Left lung (tissue), 10 donors: ENCODE measurements around the gene AKAP8L. TPM values are rescaled to one million over a fixed set of nuclear protein-coding genes. Genes with fewer than 3 reads are reported as not detected.

Experiments used
- ATAC-seq: fragments of 200-7000 bp; cut with Tn5 transposase; one replicate; pipeline ENCODE4 v1.9.1; 2020; ENCODE audit warnings: moderate library complexity
- DNase-seq, 4 donors: peaks; one replicate each; pipeline ENCODE4 v3.0.0-alpha.2; 2013 to 2020
- H3K27ac ChIP-seq, 2 donors: fragments of 200-600 bp; sonication (generic) in 1 of 2; one replicate each; pipeline versions ENCODE4 v1.5.0 to v1.8.0; 2020 to 2021
- H3K27me3 ChIP-seq, 2 donors: fragments of 200-600 bp; sonication (generic) in 1 of 2; one replicate each; pipeline versions ENCODE4 v1.5.0 to v1.8.0; 2020 to 2021
- H3K36me3 ChIP-seq, 2 donors: fragments of 200-600 bp; sonication (generic) in 1 of 2; one replicate each; pipeline versions ENCODE4 v1.5.0 to v1.8.0; 2020 to 2021
- H3K4me1 ChIP-seq, 2 donors: fragments of 200-600 bp; one replicate each; pipeline ENCODE4 v1.8.0; 2021
- H3K4me3 ChIP-seq, 2 donors: fragments of 200-600 bp; sonication (generic) in 1 of 2; one replicate each; pipeline versions ENCODE4 v1.5.0 to v1.8.0; 2020 to 2021; ENCODE audit warnings: mild to moderate bottlenecking in 1 of 2
- H3K9me3 ChIP-seq, 2 donors: fragments of 200-600 bp; sonication (generic) in 1 of 2; one replicate each; pipeline versions ENCODE4 v1.5.0 to v1.8.0; 2020 to 2021
- CTCF ChIP-seq, 2 donors: fragments of 200-600 bp; sonication (generic) in 1 of 2; IDR thresholded peaks; one replicate each; pipeline versions ENCODE4 v1.5.0 to v1.8.0; 2021; ENCODE audit warnings: antibody characterized with exemption in 2 of 2
- intact Hi-C, 2 donors: fragments of 100-400 bp; cut with DNase I; formaldehyde crosslinking; loops; one replicate each; pipeline versions ENCODE4 v1.11.2 to v1.14.2; 2022
- polyA plus RNA-seq, 6 donors: library from polyadenylated mRNA; unstranded; fragments of 120-200 nt; gene quantifications; one replicate each; pipeline ENCODE4 v1.2.1, GENCODE V29; 2013; ENCODE audit not compliant: insufficient read length in 6 of 6
- total RNA-seq, 2 donors: library from RNA; stranded (reverse); fragmentation: NEBNext Ultra II Directional; extraction: Animal tissue kit (Norgen Biotek cat#: 25700); gene quantifications; one replicate each; pipeline ENCODE4 v1.2.1, GENCODE V29; 2021
- donor health status: DM: no; HTN: yes; CAD: no.
- donor health status: DM: no; HTN: no; CAD: no.

Gene AKAP8L
- total and polyA plus RNA-seq, 8 donors = 76.4 to 129 (median 107) TPM

GRCh38 chr19:15432629-15433518 is 14.1 kb upstream of the AKAP8L start:
- TF ChIP-seq CTCF (IDR thresholded peaks at IDR 0.05) = no peak
- intact Hi-C loops = no loop called here
- peaks cover 0 to 27% of the 10 kb centered on the region in 2 donors for H3K36me3 ChIP-seq
- H3K4me3 ChIP-seq = peak overlapping the region; percentile 76 to 88
- H3K4me1 ChIP-seq = peaks cover 16 to 38% of the 10 kb centered on the region in 2 donors
- peak overlapping the region; percentile 90 to 93 for H3K27ac ChIP-seq
- no peaks in the 10 kb centered on the region for H3K9me3 ChIP-seq
- peak; percentile 98 for ATAC-seq
- peak; percentile 88 to 100 (median 93) for DNase-seq
- no peaks in the 10 kb centered on the region for H3K27me3 ChIP-seq

GRCh38 chr19:15432018-15432494 is 13.3 kb upstream of the AKAP8L start:
- DNase-seq (no peak), ATAC-seq (no peak)
- TF ChIP-seq CTCF (IDR thresholded peaks at IDR 0.05) = no peak
- intact Hi-C loops = no loop called here
- H3K36me3 ChIP-seq = peaks cover 0 to 35% of the 10 kb centered on the region in 2 donors
- H3K27me3 ChIP-seq = no peaks in the 10 kb centered on the region
- H3K4me1 ChIP-seq = peaks cover 16 to 38% of the 10 kb centered on the region in 2 donors
- peak overlapping the region in 1 of 2 donors; percentile 69 for H3K27ac ChIP-seq
- H3K4me3 ChIP-seq = peak overlapping the region; percentile 61 to 76
- no peaks in the 10 kb centered on the region for H3K9me3 ChIP-seq

- no peaks in the 10 kb centered on the region for H3K27me3 ChIP-seq
- H3K27ac ChIP-seq = peak overlapping the region in 1 of 2 donors; percentile 69
- intact Hi-C loops = no loop called here
Observed at GRCh38 chr19:15431396-15432017, 12.7 kb upstream of the AKAP8L start.

GRCh38 chr19:15430526-15431120 is 11.8 kb upstream of the AKAP8L start:
- Histone ChIP-seq H3K4me3 (peak overlapping the region in 1 of 2 donors; percentile 76), H3K36me3 (peaks cover 0 to 40% of the 10 kb centered on the region in 2 donors), H3K9me3 (no peaks in the 10 kb centered on the region), H3K27ac (no peak overlapping the region), H3K27me3 (no peaks in the 10 kb centered on the region), H3K4me1 (peaks cover 16 to 38% of the 10 kb centered on the region in 2 donors)
- intact Hi-C loops = no loop called here
- ATAC-seq (no peak), DNase-seq (no peak)
- no peak for TF ChIP-seq CTCF (IDR thresholded peaks at IDR 0.05)

More at GRCh38 chr19:15431396-15432017, 12.7 kb upstream of the AKAP8L start:
- DNase-seq (no peak), ATAC-seq (no peak)
- Histone ChIP-seq H3K4me3 (peak overlapping the region; percentile 61 to 76), H3K4me1 (peaks cover 16 to 38% of the 10 kb centered on the region in 2 donors), H3K36me3 (peaks cover 0 to 36% of the 10 kb centered on the region in 2 donors), H3K9me3 (no peaks in the 10 kb centered on the region)
- no peak for TF ChIP-seq CTCF (IDR thresholded peaks at IDR 0.05)
